SK-N-SH treated with all-trans-retinoic acid at 6 μM for 48 hours (cell line): ENCODE results near the gene PIAS2.

ENCODE experiments used
- ATAC-seq: fragments of 200-7000 bp; cut with Tn5 transposase; 3 replicates; pipeline ENCODE4 v1.9.1; 2020; ENCODE audit warnings: mild to moderate bottlenecking, moderate library complexity
- ARNTL ChIP-seq: fragments of 450-650 bp; formaldehyde crosslinking; IDR thresholded peaks from 2 replicates; pipeline ENCODE4 v1.5.0; 2020; ENCODE audit warnings: low read depth, mild to moderate bottlenecking, moderate library complexity, borderline replicate concordance
- CREB5 ChIP-seq: fragments of 250-450 bp; sonication (Bioruptor Pico); IDR thresholded peaks from 2 replicates; pipeline ENCODE4 v1.5.1; 2020; ENCODE audit warnings: low read depth, mild to moderate bottlenecking, moderate library complexity
- ESRRG ChIP-seq: fragments of 250-450 bp; sonication (Bioruptor Pico); IDR thresholded peaks from 2 replicates; pipeline ENCODE4 v1.6.1; 2021; ENCODE audit warnings: mild to moderate bottlenecking
- GLIS3 ChIP-seq: fragments of 250-450 bp; sonication (Bioruptor Pico); IDR thresholded peaks from 2 replicates; pipeline ENCODE4 v1.5.0; 2020; ENCODE audit warnings: mild to moderate bottlenecking, moderate library complexity
- ISL1 ChIP-seq: fragments of 250-450 bp; sonication (Bioruptor Pico); IDR thresholded peaks from 2 replicates; pipeline ENCODE4 v2.1.2; 2022; ENCODE audit warnings: mild to moderate bottlenecking, moderate library complexity
- PATZ1 ChIP-seq: fragments of 250-450 bp; sonication (Bioruptor Pico); IDR thresholded peaks from 2 replicates; pipeline ENCODE4 v1.8.0; 2020; ENCODE audit warnings: mild to moderate bottlenecking, moderate library complexity, borderline replicate concordance
- PPARA ChIP-seq: fragments of 250-450 bp; sonication (Bioruptor Pico); IDR thresholded peaks from 2 replicates; pipeline ENCODE4 v1.5.0; 2020; ENCODE audit warnings: mild to moderate bottlenecking, borderline replicate concordance
- RARB ChIP-seq: fragments of 250-450 bp; sonication (Bioruptor Pico); IDR thresholded peaks from 2 replicates; pipeline ENCODE4 v1.8.0; 2021; ENCODE audit warnings: mild to moderate bottlenecking, moderate library complexity
- SNAI2 ChIP-seq: fragments of 250-450 bp; sonication (Bioruptor Pico); IDR thresholded peaks from 2 replicates; pipeline ENCODE4 v1.5.0; 2020; ENCODE audit warnings: mild to moderate bottlenecking, moderate library complexity
- TCF4 ChIP-seq: fragments of 250-450 bp; sonication (Bioruptor Pico); IDR thresholded peaks from 2 replicates; pipeline ENCODE4 v1.8.0; 2021; ENCODE audit warnings: mild to moderate bottlenecking, moderate library complexity, borderline replicate concordance
- TOX ChIP-seq: fragments of 250-450 bp; sonication (Bioruptor Pico); IDR thresholded peaks from 2 replicates; pipeline ENCODE4 v1.8.0; 2021; ENCODE audit warnings: mild to moderate bottlenecking, moderate library complexity, borderline replicate concordance
- TSHZ2 ChIP-seq: fragments of 250-450 bp; sonication (Bioruptor Pico); IDR thresholded peaks from 2 replicates; pipeline ENCODE4 v1.5.0; 2020; ENCODE audit warnings: mild to moderate bottlenecking, moderate library complexity
- ZC3H10 ChIP-seq: fragments of 250-450 bp; sonication (Bioruptor Pico); IDR thresholded peaks from 2 replicates; pipeline ENCODE4 v1.5.1; 2021; ENCODE audit warnings: mild to moderate bottlenecking, moderate library complexity
- ZFP3 ChIP-seq: fragments of 250-450 bp; sonication (Bioruptor Pico); IDR thresholded peaks from 2 replicates; pipeline ENCODE4 v1.5.0; 2020; ENCODE audit warnings: mild to moderate bottlenecking, moderate library complexity
- ZFP30 ChIP-seq: fragments of 450-650 bp; formaldehyde crosslinking; IDR thresholded peaks from 2 replicates; pipeline ENCODE4 v1.5.0; 2022; ENCODE audit warnings: mild to moderate bottlenecking, moderate library complexity
- ZNF565 ChIP-seq: fragments of 450-650 bp; formaldehyde crosslinking; conservative IDR thresholded peaks from 2 replicates; pipeline ENCODE4 v1.5.0; 2020; ENCODE audit warnings: low read depth, mild to moderate bottlenecking, moderate library complexity
- ZNF70 ChIP-seq: fragments of 450-650 bp; formaldehyde crosslinking; IDR thresholded peaks from 2 replicates; pipeline ENCODE4 v1.5.0; 2020; ENCODE audit warnings: mild to moderate bottlenecking, moderate library complexity
- ZNF8 ChIP-seq: fragments of 450-650 bp; formaldehyde crosslinking; IDR thresholded peaks from 2 replicates; pipeline ENCODE4 v1.5.0; 2020; ENCODE audit warnings: mild to moderate bottlenecking, moderate library complexity
- TF ChIP-seq, protein P1 (sequence below): fragments of 250-450 bp; sonication (Bioruptor Pico); IDR thresholded peaks from 2 replicates; pipeline ENCODE4 v1.8.0; 2021; ENCODE audit warnings: low read depth, mild to moderate bottlenecking, moderate library complexity, borderline replicate concordance
- TF ChIP-seq, protein P2 (sequence below): fragments of 250-450 bp; sonication (Bioruptor Pico); IDR thresholded peaks from 2 replicates; pipeline ENCODE4 v1.5.1; 2021; ENCODE audit warnings: mild to moderate bottlenecking, moderate library complexity

PIAS2 gene

GRCh38 chr18:46764586-46764985, 152.7 kb downstream of the PIAS2 start:
- TF ChIP-seq ISL1, result no peak
- TF ChIP-seq ZFP30 (CRISPR knock-in tag), result no peak
- ATAC-seq, result no peak

- no peak for ATAC-seq
- TF ChIP-seq ZFP3 (CRISPR knock-in tag), result no peak
- TF ChIP-seq TCF4 (CRISPR knock-in tag), result no peak
- no peak for TF ChIP-seq ESRRG (CRISPR knock-in tag)
- TF ChIP-seq, protein P1, sequence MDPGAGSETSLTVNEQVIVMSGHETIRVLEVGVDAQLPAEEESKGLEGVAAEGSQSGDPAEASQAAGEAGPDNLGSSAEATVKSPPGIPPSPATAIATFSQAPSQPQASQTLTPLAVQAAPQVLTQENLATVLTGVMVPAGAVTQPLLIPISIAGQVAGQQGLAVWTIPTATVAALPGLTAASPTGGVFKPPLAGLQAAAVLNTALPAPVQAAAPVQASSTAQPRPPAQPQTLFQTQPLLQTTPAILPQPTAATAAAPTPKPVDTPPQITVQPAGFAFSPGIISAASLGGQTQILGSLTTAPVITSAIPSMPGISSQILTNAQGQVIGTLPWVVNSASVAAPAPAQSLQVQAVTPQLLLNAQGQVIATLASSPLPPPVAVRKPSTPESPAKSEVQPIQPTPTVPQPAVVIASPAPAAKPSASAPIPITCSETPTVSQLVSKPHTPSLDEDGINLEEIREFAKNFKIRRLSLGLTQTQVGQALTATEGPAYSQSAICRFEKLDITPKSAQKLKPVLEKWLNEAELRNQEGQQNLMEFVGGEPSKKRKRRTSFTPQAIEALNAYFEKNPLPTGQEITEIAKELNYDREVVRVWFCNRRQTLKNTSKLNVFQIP (CRISPR knock-in tag), result no peak
- TF ChIP-seq CREB5 (CRISPR knock-in tag), result no peak
- no peak for TF ChIP-seq TOX (CRISPR knock-in tag)
- no peak for TF ChIP-seq ARNTL (CRISPR knock-in tag)
- no peak for TF ChIP-seq ZNF70 (CRISPR knock-in tag)
- no peak for TF ChIP-seq ISL1
- no peak for TF ChIP-seq RARB (CRISPR knock-in tag)
- TF ChIP-seq ZFP30 (CRISPR knock-in tag), result no peak
- no peak for TF ChIP-seq ZNF8 (CRISPR knock-in tag)
- TF ChIP-seq, protein P2, sequence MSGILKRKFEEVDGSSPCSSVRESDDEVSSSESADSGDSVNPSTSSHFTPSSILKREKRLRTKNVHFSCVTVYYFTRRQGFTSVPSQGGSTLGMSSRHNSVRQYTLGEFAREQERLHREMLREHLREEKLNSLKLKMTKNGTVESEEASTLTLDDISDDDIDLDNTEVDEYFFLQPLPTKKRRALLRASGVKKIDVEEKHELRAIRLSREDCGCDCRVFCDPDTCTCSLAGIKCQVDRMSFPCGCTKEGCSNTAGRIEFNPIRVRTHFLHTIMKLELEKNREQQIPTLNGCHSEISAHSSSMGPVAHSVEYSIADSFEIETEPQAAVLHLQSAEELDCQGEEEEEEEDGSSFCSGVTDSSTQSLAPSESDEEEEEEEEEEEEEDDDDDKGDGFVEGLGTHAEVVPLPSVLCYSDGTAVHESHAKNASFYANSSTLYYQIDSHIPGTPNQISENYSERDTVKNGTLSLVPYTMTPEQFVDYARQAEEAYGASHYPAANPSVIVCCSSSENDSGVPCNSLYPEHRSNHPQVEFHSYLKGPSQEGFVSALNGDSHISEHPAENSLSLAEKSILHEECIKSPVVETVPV (CRISPR knock-in tag), result no peak
- TF ChIP-seq PPARA (CRISPR knock-in tag), result no peak
- no peak for TF ChIP-seq GLIS3 (CRISPR knock-in tag)
Observed at GRCh38 chr18:46761059-46761769, 156.1 kb downstream of the PIAS2 start.

DNA sequence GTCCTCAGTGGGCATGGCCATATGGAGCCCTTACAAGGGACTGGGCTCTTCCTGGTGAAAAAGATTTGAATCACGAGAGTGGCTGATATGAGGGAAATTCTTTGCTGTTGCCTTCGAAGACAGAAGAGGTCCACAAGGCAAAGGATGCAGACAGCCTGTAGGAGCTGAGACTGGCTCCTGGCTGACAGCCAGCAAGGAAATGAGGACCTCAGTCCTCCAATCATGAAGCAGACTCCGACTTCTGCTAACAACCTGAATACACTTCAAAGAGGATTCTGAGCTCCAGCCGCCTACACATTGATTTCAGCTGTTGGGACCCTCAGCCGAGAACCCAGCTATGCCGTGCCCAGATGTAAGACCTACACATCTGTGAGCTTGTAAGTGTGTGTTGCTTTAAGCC, 157.4 kb downstream of the PIAS2 start:
- ATAC-seq, result no peak
- TF ChIP-seq SNAI2 (CRISPR knock-in tag) (no peak), TSHZ2 (CRISPR knock-in tag) (no peak), ZNF565 (CRISPR knock-in tag) (no peak), RARB (CRISPR knock-in tag) (no peak), ZC3H10 (CRISPR knock-in tag) (no peak), ZNF70 (CRISPR knock-in tag) (no peak), PATZ1 (no peak), TOX (CRISPR knock-in tag) (no peak)
- TF ChIP-seq, protein P2 (CRISPR knock-in tag), result no peak
- TF ChIP-seq, all 23 proteins: peak for 0
